Stimulated activated CD8-positive, alpha-beta memory T cell treated with anti-CD3 and anti-CD28 coated beads, Interleukin-12 subunit alpha, Interleukin-12 subunit beta, amount 100 ng/mL, for 24 hours (primary cell): ENCODE measurements around the gene BBS2.
"Not testable (repeated sequence)": the region's sequence is repeated elsewhere in the genome, so short reads cannot be mapped to it uniquely, and the experiment has no call there.

Experiments
- DNase-seq: peaks from one replicate; pipeline ENCODE4 v3.0.0-alpha.2; 2020; ENCODE audit errors: extremely low read depth

Gene BBS2

DNA sequence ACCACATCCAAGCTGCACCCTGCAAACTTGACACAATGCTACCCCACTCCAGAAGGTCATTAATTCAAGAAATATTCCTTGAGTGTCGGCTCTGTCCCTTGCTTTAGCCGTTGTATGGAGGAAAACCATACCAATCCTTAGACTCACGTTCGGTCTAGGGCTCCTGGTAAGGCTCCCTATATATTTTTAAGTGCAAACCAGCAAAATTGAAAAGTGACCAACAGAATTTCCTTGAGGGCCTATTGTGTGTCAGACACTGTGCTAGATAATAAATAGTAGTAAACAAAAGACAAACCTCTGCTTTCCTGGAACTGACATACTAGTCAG lies 390 bp upstream of the BBS2 start:
- no peak for DNase-seq

DNA sequence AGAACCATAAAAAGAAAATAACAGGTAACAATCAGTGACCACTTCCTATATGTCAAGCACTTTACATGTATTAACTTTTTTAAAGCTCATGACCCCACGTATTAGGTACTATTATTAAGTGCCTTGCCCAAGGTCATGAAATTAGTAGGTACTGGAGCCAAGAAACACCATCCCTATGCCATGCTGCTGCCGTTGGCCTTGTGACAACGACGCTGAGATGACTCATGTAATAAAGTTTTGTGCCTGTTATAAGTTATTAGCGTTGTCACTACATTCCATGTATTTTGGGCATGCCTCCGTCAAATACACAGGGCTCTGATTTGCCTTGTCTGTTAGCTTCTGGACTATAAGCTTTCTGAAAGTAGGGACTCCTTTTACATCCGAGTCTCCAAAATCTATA lies 1.4 kb downstream of the BBS2 start:
- DNase-seq = no peak

DNA sequence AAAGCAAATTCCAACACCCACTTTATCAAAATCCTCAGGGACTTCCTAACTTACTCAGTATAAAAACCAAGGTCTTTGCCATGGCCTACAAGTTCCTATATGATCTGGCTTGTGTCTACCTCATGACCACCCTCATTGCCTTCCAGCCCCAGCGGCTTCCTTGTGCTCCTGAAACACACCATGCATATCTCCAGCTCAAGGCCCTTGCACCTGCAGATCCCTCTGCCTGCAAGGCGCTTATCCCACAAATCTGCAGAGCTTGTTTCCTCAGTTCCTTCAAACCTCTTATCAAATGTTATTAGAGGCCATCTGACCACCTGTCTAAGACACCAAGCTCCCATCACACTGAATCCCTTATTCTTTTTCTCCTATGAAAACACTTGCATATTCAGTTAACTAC lies 2.6 kb downstream of the BBS2 start:
- DNase-seq = no peak

DNA sequence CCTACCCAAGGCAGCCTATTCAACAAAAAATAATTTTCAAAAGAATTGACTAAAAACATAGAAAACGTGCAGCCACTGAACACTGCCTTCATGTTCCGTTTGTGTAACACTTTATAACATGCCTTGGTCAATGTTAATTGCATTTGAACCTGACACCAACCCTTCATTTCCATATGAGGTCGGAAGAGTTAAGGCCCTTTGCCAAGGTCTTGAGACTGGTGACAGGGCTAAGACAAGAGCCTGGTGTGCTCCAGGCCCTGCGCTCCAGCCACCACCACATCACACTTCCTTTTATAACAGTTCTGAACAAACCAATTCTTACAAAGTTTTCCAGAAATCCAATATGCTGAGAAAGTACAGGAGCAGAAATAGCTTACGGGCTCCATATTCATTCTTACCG lies 4.2 kb downstream of the BBS2 start:
- DNase-seq = no peak

DNA sequence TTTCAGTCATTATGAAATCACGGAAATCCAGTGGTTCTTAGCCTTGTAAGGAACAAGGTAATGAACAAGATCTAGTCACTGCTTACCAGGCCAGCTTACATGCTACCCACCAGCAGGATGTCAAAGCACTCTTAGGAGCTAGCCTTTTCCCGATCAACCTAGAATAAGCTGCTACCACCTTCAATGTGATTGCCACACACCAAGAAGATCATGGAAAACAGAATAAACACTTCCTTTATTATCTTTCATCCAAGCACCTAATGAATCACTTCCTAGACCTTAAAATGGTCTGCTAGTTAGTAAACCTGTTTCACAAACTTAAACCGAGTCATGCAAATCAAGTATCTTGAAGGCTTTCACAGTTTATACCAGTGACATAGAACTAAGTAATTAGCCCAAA lies 5.0 kb downstream of the BBS2 start:
- no peak for DNase-seq

DNA sequence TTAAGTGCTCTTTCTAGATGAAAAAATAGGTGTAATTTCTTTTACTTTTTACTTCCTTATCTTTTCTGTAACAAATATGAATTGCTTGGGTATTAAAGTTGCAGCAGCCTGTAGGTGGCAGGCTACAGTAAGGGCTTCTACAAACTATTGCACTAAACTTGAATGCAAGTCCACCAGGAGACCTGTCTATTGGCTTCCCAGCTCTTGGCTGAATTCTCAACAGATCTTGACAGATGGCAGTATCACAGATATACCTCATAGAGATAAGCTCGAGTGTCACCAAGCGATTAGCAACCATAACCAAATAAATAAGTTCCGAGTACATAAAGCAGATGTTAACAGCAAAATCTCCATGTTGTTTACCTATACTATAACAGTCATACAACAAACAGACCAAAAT lies 5.9 kb downstream of the BBS2 start:
- DNase-seq = no peak

DNA sequence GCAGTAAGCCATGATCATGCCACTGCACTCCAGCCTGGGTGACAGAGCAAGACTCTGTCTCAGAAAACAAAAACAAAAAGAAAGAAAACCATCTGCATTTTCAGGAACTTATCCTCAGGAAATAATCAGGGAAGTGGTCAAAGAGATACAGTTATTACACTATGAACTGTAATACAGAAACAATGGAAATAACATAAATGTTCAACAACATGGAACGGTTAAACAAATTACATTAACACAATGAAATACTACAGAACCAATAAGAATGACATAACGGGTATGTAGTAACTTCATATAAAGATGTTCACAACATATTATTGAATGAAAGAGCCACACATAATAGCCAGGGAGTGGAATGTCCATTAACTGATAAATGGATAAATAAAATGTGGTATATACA lies 6.7 kb downstream of the BBS2 start:
- no peak for DNase-seq

DNA sequence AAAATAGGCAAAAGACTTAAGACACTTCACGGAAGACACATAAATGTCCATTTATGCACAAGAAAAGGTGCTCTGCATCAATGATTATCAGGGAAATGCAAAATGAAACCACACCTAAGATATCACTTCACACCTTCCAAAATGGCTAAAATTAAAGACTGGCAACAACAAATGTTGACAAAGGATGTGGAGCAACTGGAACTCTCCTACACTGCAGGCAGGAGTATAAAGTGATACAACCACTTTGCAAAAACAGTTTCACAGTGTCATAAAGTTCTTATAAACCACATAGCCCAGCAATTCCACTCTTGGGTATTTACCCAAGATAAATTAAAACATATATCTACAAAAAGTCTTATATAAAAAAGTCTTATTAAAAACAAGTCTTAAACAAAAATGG lies 7.8 kb downstream of the BBS2 start:
- DNase-seq = no peak

DNA sequence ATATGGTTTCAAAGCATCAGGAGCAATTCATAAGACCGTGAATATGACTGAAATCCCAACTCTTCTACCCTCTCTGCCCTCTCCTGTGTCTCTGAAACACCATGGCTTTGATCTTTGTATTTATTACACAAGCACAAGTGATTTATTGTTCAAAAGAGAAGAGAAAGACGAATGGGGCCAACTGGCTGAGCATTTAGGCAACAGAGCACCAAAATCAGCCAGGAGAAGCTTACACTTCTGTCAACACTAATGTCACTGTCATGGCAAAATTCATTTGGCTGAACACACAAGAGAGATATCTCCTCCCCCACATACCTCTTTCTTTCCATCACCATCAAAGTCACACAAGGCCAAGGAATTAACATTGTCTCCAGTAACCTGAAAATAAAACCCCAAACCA lies 9.3 kb downstream of the BBS2 start:
- DNase-seq = no peak

DNA sequence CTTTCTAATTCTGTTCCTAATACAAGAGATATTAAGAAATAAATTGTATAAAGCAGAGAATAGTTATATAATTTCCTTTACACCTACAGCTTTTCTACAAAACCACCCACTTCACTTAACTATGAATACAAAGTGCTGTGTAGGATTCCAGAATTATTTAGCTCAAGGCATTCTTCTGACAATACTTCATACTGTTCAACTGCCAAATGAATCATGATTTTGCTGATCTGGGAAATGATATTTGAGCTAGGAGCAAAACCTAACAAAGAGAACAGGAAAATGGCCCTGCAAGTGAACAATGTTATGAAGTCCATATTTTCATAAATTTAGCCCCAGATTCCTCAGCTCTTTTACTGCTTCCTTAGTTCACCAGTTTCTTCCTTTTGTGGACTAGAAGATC lies 12.9 kb downstream of the BBS2 start:
- DNase-seq = no peak

DNA sequence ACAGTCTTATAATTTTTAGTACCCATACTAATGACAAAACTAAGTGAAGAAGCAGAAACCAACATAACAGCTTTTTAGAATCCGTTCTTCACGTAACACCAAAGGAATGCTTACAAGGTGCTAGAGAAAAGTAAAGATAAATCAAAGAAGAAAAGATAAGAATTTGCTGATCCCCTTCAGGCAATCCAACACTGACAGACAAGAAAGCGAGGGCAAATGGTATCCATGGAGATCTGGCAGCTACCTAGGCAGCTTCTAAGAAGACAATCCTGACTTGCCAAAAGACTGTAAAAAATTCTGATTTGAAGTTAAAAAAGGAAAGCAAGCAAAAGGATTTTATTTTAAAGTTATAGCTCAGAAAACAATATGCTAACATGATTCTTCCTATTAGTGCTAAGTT lies 14.6 kb downstream of the BBS2 start:
- no peak for DNase-seq

DNA sequence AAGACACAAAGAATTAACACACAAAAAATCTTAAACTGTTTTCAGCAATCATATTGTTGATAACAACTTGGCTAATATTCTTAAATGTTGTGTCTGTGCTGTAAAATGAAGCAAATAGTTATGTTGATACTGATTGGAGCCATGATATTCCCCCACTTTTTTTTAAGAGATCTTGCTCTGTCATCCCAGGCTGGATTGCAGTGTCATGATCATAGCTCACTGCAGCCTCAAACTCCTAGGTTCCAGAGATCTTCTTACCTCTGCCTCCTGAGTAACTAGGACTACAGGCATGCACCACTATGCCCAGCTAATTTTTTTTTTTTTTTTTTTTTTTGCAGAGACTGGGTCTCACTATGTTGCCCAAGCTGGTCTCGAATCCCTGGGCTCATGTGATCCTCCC lies 26.0 kb downstream of the BBS2 start:
- no peak for DNase-seq

DNA sequence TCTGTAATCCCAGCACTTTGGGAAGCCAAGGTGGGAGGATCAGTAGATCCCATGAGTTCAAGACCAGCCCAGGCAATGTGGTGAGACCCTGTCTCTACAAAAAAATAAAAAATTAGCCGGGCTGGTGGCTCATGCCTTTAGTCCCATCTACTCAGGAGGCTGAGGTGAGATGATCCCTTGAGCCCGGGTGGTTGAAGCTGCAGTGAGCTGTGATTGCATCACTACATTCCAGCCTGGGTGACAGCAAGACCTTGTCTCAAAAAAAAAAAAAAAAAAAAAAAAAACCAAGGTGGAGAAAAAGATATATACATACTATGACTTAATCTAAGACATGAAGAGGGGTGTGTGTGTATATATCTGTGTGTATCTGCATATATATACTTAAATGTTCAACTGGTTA lies 26.7 kb downstream of the BBS2 start:
- DNase-seq = no peak

DNA sequence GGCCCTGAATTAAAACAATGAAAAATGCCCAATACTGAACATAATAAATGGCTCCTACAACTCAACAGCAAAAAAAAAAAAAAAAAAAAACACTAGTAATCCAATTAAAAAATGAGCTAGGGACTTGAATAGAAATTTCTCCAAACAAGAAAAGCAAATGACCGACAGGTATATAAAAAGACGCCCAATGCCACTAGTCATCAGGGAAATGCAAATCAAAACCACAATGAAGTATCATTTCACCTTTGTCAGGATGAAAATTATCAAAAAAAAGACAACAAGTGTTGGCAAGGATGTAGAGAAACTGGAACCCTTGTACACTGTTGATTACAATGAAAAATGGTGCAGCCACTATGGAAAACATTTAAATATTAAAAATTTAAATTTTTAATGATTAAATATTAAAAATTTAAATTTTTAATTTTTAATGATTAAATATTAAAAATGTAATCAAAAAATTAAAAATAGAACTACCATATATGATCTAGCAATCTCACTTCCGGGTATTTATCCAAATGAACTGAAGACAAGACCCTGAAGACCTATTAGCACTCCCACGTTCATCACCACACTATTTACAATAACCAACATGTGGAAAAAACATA lies 28.1 kb downstream of the BBS2 start:
- DNase-seq = no peak

DNA sequence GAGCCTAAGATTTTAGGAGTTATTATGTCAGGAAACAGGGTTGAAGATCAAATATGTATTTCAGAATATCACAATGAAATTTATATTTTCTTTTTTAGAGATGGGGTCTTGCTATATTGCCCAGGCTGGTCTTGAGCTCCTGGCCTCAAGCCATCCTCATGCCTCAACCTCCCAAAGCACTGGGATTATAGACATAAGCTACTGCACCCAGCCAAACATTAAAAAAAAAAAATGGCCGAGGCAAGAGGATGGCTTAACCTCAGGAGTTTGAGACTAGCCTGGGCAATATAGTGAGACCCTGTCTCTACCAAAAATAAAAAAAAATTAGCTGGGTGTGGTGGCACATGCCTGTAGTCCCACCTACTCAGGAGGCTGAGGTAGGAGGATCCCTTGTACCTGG lies 31.0 kb downstream of the BBS2 start:
- not testable (repeated sequence) for DNase-seq

DNA sequence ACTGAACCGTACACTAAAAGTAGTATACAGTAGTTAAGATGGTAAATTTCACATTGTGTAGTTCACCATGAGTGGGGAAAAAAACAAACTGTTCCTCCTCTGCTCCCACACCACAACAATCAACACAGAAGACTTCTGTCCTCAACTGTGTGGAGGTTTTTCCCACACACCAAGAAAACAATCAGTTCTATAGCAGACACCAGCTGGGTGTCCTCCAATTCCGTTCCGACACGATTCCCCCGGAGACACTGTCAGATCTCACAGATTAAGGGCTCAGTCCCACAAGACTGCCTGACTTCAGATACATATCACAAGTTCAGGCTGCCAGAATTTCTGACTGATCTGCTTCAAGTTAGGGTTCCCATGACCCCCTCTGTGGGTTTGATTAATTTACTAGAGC lies 31.8 kb downstream of the BBS2 start:
- DNase-seq = no peak

DNA sequence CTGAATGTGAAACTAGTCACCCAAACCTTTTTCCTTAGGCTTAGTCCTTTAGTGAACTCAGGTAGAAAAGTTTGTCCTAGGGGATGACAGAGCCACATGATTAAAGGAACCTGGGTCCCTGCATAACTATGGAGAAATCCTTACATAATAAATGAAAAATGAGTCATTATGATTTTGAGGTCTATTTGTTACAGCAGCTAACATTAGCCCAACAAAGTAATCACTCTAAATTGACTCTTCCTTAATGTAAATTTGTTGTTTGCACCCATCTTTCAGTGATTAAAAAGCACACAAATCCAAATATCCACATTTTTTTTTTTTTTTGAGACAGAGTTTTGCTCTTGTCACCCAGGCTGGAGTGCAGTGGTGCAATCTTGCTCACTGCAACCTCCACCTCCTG lies 36.4 kb downstream of the BBS2 start:
- DNase-seq = no peak

DNA sequence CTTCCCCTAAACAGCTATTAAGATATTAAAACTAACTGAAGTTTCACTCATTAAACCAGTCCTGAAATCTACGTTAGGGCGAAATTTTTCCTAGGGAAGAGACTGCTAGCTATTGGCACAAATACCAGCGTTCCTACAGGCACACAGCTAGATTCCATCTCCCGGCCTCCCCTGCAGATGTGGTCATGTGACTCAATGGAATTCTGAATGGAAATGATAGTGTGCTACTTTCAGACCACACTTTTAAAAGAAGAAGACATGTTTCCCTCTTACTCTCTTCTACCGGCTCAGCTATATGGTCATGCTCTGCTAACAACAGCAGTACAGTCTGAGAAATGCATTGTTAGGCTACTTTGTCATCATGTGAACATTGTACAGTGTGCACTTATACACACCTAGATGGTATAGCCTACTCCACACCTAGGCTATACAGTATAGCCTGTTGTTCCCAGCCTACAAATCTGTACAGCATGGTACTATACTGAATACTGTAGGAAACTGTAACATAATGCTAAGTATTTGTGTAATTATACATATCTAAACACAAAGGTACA lies 37.1 kb downstream of the BBS2 start:
- DNase-seq = no peak

DNA sequence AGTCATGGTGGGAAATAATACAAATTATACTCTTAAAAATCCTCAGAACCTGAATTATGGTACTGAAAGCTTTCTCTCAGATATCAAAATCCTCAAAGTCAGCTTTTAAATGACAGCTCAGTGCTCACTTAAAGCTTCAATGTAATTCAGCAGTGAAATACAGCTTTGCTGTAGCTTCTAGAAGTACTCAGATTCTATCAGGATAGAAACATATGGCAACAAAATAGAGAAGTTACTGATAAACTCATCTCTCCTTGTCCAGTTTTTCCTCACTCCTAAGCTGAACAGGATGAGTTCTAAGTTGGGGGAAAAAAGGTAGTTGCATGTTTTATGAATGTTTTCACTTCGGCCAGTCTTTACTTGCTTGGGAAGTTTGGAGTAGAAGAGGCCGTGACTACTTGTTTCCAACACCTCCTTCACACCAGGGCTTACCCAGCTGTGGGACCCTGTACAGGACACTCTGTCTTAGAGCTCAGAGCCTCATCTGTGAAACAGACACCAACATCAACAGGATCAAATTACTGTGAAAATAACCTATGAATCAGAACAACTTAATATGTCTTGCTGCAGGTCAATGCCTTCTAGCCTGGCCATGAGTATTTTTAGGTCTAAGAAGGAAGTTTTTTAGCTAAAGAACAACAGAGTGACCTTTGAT lies 38.2 kb downstream of the BBS2 start:
- DNase-seq = no peak

DNA sequence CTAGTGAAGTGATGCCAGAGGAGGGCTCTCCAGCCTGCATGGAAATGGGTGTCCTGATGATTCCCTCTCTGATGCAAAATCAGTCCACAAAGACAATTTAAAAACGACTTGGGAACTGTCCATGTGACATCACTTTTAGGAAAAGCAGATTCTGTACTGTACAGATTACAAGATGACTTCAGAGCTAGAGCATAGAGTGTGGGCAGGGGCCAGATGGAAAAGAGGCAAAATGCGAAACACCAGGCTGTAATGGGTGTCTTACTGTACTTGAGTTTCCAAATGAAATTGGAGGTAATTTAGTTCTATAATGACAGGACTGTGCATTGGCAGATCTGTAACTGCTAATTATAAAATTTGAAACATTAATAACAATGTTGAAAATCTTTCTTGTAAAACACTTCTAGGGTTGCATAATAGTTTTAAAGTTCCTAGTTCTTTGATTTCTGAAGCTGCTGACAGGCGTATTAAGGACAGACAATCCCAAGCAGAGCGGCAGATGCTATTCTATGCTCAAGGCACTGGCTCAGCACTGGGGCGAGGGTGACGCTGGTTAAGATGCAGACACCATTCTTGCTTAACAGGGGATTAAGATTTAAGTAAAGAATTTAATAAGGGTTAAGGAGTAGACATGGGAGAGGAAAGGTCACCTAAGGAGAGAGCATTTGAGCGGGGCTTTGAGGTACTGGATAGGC lies 38.9 kb downstream of the BBS2 start:
- no peak for DNase-seq

DNA sequence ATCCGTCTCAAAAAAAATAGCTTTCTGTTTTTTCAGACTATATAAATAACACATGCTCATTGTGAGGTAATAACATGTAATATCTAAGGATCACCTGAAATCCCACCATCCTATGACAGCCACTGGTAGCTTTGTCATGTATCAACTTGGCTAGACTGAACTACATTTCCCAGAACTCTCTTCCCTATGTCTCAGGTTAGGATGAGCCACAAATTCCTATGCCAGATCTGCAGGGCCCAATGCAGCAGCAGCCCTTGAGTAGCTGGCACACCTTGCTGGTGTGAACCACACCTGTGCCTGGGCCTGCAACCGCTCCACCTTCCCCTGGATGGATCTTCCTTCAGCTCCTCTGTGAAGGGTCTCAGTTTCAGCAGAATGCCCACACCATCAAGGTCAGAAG lies 40.4 kb downstream of the BBS2 start:
- no peak for DNase-seq

DNA sequence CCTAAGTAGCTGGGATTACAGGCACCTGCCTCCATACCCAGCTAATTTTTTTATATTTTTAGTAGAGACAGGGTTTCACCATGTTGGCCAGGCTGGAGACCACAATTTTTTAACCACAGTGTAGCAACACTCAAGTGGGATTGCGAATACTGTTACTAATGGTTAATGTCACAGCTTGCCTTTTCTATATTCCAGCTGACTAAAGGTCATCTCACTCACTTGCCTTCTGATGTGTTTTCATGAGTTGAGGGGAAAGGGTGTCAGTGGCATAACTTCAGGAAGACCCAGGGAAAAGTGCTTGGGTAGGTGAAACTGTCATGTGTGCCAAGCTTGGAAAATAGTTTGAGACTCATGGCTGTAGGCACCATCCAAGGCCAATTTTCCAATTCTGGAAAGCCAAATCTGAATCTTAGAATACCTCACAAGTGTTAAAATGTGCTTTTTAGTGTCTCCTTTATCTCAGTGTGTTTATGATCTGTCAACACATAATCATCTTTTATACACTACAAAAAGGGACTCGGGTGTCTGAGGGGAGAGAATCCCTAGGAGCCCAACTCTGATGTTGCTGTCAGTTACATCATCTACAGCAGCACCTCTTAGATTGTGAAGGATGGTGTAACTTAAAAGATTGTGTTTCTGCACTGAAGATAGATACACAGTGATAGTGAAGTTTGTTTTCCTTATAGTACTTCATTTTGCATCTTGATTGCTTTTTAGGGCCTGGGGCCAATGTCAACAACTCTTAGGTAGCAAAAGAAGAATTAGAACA lies 41.4 kb downstream of the BBS2 start:
- no peak for DNase-seq
